Ishikawa (cell line): Measurements from ENCODE around the gene ADCY2.

Experiments used
- CEBPB ChIP-seq: IDR thresholded peaks from 2 replicates; pipeline ENCODE4 v1.6.1; 2012
- EP300 ChIP-seq: IDR thresholded peaks from 2 replicates; pipeline ENCODE4 v1.6.1; 2012; ENCODE audit warnings: borderline replicate concordance
- FOXM1 ChIP-seq: IDR thresholded peaks from 2 replicates; pipeline ENCODE4 v1.6.1; 2012; ENCODE audit warnings: low read depth, borderline replicate concordance
- RAD21 ChIP-seq: IDR thresholded peaks from 2 replicates; pipeline ENCODE4 v1.6.1; 2012; ENCODE audit warnings: low read depth
- REST ChIP-seq: IDR thresholded peaks from 2 replicates; pipeline ENCODE4 v1.6.1; 2012; ENCODE audit warnings: low read depth, mild to moderate bottlenecking
- TAF1 ChIP-seq: IDR thresholded peaks from 2 replicates; pipeline ENCODE4 v1.6.1; 2012; ENCODE audit warnings: low read depth, mild to moderate bottlenecking
- TCF12 ChIP-seq: IDR thresholded peaks from 2 replicates; pipeline ENCODE4 v1.6.1; 2012; ENCODE audit warnings: low read depth
- USF1 ChIP-seq: IDR thresholded peaks from 2 replicates; pipeline ENCODE4 v1.6.1; 2012

GRCh38 chr5:7471710-7472109, 75.8 kb downstream of the ADCY2 start:
- no peak for TF ChIP-seq FOXM1
- TF ChIP-seq REST, result no peak
- TF ChIP-seq USF1, result no peak
- TF ChIP-seq CEBPB, result no peak
- TF ChIP-seq TAF1, result no peak
- no peak for TF ChIP-seq TCF12
- no peak for TF ChIP-seq EP300
- no peak for TF ChIP-seq RAD21
